ENCODE data around the gene COL20A1.
"Not testable (repeated sequence)": the region's sequence is repeated elsewhere in the genome, so short reads cannot be mapped to it uniquely, and the experiment has no call there.

DNA sequence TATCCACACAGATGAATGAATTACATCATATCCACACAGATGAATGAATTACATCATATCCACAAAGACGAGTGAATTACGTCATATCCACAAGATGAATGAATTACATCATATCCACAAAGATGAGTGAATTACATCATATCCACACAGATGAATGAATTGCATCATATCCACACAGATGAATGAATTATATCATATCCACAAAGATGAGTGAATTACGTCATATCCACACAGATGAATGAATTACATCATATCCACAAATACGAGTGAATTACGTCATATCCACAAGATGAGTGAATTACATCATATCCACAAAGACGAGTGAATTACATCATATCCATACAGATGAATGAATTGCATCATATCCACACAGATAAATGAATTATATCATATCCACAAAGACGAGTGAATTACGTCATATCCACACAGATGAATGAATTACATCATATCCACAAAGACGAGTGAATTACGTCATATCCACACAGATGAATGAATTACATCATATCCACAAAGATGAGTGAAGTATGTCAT lies 47.2 kb downstream of the COL20A1 start:
- TF ChIP-seq, protein P1, sequence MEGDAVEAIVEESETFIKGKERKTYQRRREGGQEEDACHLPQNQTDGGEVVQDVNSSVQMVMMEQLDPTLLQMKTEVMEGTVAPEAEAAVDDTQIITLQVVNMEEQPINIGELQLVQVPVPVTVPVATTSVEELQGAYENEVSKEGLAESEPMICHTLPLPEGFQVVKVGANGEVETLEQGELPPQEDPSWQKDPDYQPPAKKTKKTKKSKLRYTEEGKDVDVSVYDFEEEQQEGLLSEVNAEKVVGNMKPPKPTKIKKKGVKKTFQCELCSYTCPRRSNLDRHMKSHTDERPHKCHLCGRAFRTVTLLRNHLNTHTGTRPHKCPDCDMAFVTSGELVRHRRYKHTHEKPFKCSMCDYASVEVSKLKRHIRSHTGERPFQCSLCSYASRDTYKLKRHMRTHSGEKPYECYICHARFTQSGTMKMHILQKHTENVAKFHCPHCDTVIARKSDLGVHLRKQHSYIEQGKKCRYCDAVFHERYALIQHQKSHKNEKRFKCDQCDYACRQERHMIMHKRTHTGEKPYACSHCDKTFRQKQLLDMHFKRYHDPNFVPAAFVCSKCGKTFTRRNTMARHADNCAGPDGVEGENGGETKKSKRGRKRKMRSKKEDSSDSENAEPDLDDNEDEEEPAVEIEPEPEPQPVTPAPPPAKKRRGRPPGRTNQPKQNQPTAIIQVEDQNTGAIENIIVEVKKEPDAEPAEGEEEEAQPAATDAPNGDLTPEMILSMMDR (IDR thresholded peaks at IDR 0.05) = not testable (repeated sequence)
- TF ChIP-seq POLR2A (IDR thresholded peaks at IDR 0.05) = not testable (repeated sequence)

Data from right lobe of liver (tissue), 4 donors.